HCT116 (cell line): Measurements from ENCODE around the gene AP1G1. TPM values are rescaled to one million over a fixed set of nuclear protein-coding genes. Genes with fewer than 3 reads are reported as not detected.

ENCODE experiments used
- ATAC-seq: fragments of 200-7000 bp; cut with Tn5 transposase; 2 replicates; pipeline ENCODE4 v1.9.1; 2020; ENCODE audit warnings: mild to moderate bottlenecking, moderate library complexity
- BruUV-seq: library from RNA; stranded (reverse); fragments of 400-500 nt; replicated peaks from 2 replicates; lab custom pipeline; 2021; lab: Mats Ljungman, UMichigan
- CTCF ChIA-PET: fragments of 300-600 bp; sonication (Branson Sonifier 250); formaldehyde crosslinking; loops from one replicate; lab custom pipeline; 2021; ENCODE audit warnings: antibody characterized with exemption; lab: Charles Lee
- POLR2A ChIA-PET: fragments of 300-600, 350-600 bp; sonication (Branson Sonifier 250); formaldehyde crosslinking; loops from one replicate; lab custom pipeline; 2021; ENCODE audit warnings: antibody characterized with exemption; lab: Charles Lee
- RAD21 ChIA-PET, 2 experiments: fragments of 300-600 bp; sonication (Branson Sonifier 250); formaldehyde crosslinking; loops; one replicate each; lab custom pipeline; 2023; ENCODE audit warnings: low total read pairs in 2 of 2; ENCODE audit not compliant: uncharacterized antibody in 2 of 2, unreplicated experiment in 2 of 2, low non-redundant PET in 1 of 2; lab: Charles Lee
- DNase-seq: peaks from one replicate; pipeline ENCODE4 v3.0.0-alpha.2; 2010; ENCODE audit warnings: low read depth, low spot score
- H2AFZ ChIP-seq: fragments of 200-600 bp; shearing (Covaris generic), sonication (generic); 2 replicates; pipeline ENCODE4 v1.6.1; 2017; ENCODE audit warnings: low read depth, mixed run types, mixed read lengths, antibody characterized with exemption, low read length; ENCODE audit not compliant: poor library complexity, severe bottlenecking
- H3K27ac ChIP-seq: 2 replicates; pipeline ENCODE4 v1.5.1; 2012; ENCODE audit warnings: low read depth, low read length
- H3K27me3 ChIP-seq: fragments of 200-600 bp; sonication (generic); 2 replicates; pipeline ENCODE4 v1.6.1; 2016; ENCODE audit warnings: mixed run types, low read length, mixed read lengths; ENCODE audit not compliant: insufficient read depth
- H3K36me3 ChIP-seq, 2 experiments: fragments of 200-500 bp in 1 of 2; fragments of 200-600 bp in 1 of 2; sonication (Bioruptor generic) in 1 of 2; sonication (generic) in 1 of 2; 2 replicates each; pipeline versions ENCODE4 v1.5.1 to v1.6.1; 2014 to 2016; ENCODE audit warnings: low read length in 2 of 2, inconsistent platforms in 1 of 2, mixed read lengths in 1 of 2, mixed run types in 1 of 2; ENCODE audit not compliant: insufficient read depth in 2 of 2, control insufficient read depth in 1 of 2
- H3K4me1 ChIP-seq, 2 experiments: fragments of 200-600 bp in 1 of 2; sonication (generic) in 1 of 2; 2 replicates each; pipeline versions ENCODE4 v1.5.1 to v1.6.1; 2012 to 2017; ENCODE audit warnings: low read length in 2 of 2, inconsistent platforms in 1 of 2, mild to moderate bottlenecking in 1 of 2, mixed read lengths in 1 of 2, mixed run types in 1 of 2, moderate library complexity in 1 of 2; ENCODE audit not compliant: insufficient read depth in 2 of 2, control insufficient read depth in 1 of 2
- H3K4me2 ChIP-seq: fragments of 200-600 bp; sonication (generic); 2 replicates; pipeline ENCODE4 v1.6.1; 2017; ENCODE audit warnings: mixed run types, low read length, mixed read lengths
- H3K4me3 ChIP-seq, 2 experiments: fragments of 200-600 bp in 1 of 2; sonication (generic) in 1 of 2; replicated peaks in 1 of 2; 2 replicates each; pipeline ENCODE4 v1.5.1; 2011 to 2016; ENCODE audit warnings: low read length in 2 of 2, control low read depth in 1 of 2, low read depth in 1 of 2, mild to moderate bottlenecking in 1 of 2, mixed read lengths in 1 of 2, mixed run types in 1 of 2
- H3K79me2 ChIP-seq: fragments of 200-600 bp; sonication (generic); 2 replicates; pipeline ENCODE4 v1.6.1; 2017; ENCODE audit warnings: mild to moderate bottlenecking, mixed run types, low read length, moderate library complexity, mixed read lengths; ENCODE audit not compliant: insufficient read depth
- H3K9ac ChIP-seq: fragments of 200-600 bp; sonication (generic); 2 replicates; pipeline ENCODE4 v1.6.1; 2016; ENCODE audit warnings: low read length, mixed read lengths
- H3K9me2 ChIP-seq: fragments of 200-600 bp; sonication (generic), shearing (Covaris generic); 2 replicates; pipeline ENCODE4 v1.6.1; 2017; ENCODE audit warnings: mixed run types, mild to moderate bottlenecking, moderate library complexity; ENCODE audit not compliant: insufficient read depth
- H3K9me3 ChIP-seq, 2 experiments: fragments of 200-500 bp in 1 of 2; fragments of 200-600 bp in 1 of 2; sonication (Bioruptor generic) in 1 of 2; sonication (generic) in 1 of 2; 2 replicates each; pipeline ENCODE4 v1.6.1; 2014 to 2017; ENCODE audit warnings: low read length in 2 of 2, mixed read lengths in 2 of 2, inconsistent platforms in 1 of 2, low read depth in 1 of 2, mild to moderate bottlenecking in 1 of 2, mixed run types in 1 of 2, moderate library complexity in 1 of 2; ENCODE audit not compliant: control insufficient read depth in 1 of 2, insufficient read depth in 1 of 2
- H4K20me1 ChIP-seq: fragments of 200-600 bp; sonication (generic), shearing (Covaris generic); 2 replicates; pipeline ENCODE4 v1.6.1; 2017; ENCODE audit warnings: mixed run types, mild to moderate bottlenecking, moderate library complexity; ENCODE audit not compliant: insufficient read depth
- CBX3 ChIP-seq: IDR thresholded peaks from 2 replicates; pipeline ENCODE4 v1.6.1; 2012; ENCODE audit warnings: low read depth
- ELF1 ChIP-seq: IDR thresholded peaks from 2 replicates; pipeline ENCODE4 v1.6.1; 2012; ENCODE audit warnings: low read depth, borderline replicate concordance
- EZH2phosphoT487 ChIP-seq: fragments of 200-600 bp; IDR thresholded peaks from 2 replicates; pipeline ENCODE4 v1.6.1; 2018; ENCODE audit warnings: antibody characterized with exemption, borderline replicate concordance
- FOSL1 ChIP-seq: IDR thresholded peaks from 2 replicates; pipeline ENCODE4 v1.6.1; 2012; ENCODE audit warnings: low read depth
- JUND ChIP-seq: IDR thresholded peaks from 2 replicates; pipeline ENCODE4 v1.6.1; 2012
- POLR2A ChIP-seq: IDR thresholded peaks from 2 replicates; pipeline ENCODE4 v1.7.0; 2011; ENCODE audit warnings: borderline replicate concordance; ENCODE audit not compliant: insufficient read depth, insufficient read length; ENCODE audit errors: extremely low read depth
- POLR2AphosphoS5 ChIP-seq: IDR thresholded peaks from 2 replicates; pipeline ENCODE4 v1.6.1; 2011; ENCODE audit warnings: mild to moderate bottlenecking, low read depth, low read length, moderate library complexity
- RAD21 ChIP-seq: IDR thresholded peaks from 2 replicates; pipeline ENCODE4 v1.6.1; 2012; ENCODE audit warnings: low read depth, mild to moderate bottlenecking
- SIN3A ChIP-seq: IDR thresholded peaks from 2 replicates; pipeline ENCODE4 v1.6.1; 2012; ENCODE audit warnings: low read depth
- SP1 ChIP-seq: IDR thresholded peaks from 2 replicates; pipeline ENCODE4 v1.6.1; 2012; ENCODE audit warnings: low read depth
- SRF ChIP-seq: IDR thresholded peaks from 2 replicates; pipeline ENCODE4 v1.6.1; 2012; ENCODE audit warnings: low read depth
- TCF7L2 ChIP-seq: IDR thresholded peaks from 2 replicates; pipeline ENCODE4 v1.7.0; 2011; ENCODE audit warnings: borderline replicate concordance, inconsistent platforms; ENCODE audit not compliant: insufficient read depth, insufficient read length; ENCODE audit errors: extremely low read depth
- YY1 ChIP-seq: IDR thresholded peaks from 2 replicates; pipeline ENCODE4 v1.6.1; 2011; ENCODE audit warnings: low read length, low read depth, moderate library complexity, mild to moderate bottlenecking; ENCODE audit not compliant: insufficient replicate concordance; ENCODE audit errors: extremely low read depth
- ZFX ChIP-seq: fragments of 450-650 bp; IDR thresholded peaks from 2 replicates; pipeline ENCODE4 v1.6.1; 2017
- ZNF274 ChIP-seq: fragments of 200-500 bp; sonication (Bioruptor generic); IDR thresholded peaks from 2 replicates; pipeline ENCODE4 v1.6.1; 2014; ENCODE audit warnings: mild to moderate bottlenecking, low read depth, low read length, inconsistent platforms
- intact Hi-C: fragments of 100-400 bp; cut with micrococcal nuclease; formaldehyde crosslinking; loops from 2 replicates; pipeline ENCODE4 v1.10.0; 2022
- total RNA-seq: library from RNA; stranded (reverse); gene quantifications from one replicate; pipeline ENCODE4 v1.2.1, GENCODE V29; 2021; ENCODE audit not compliant: unreplicated experiment
- TF ChIP-seq, protein P1 (sequence below), 3 experiments: fragments of 200-600 bp in 1 of 3; sonication (generic) in 1 of 3; IDR thresholded peaks in 2 of 3; conservative IDR thresholded peaks in 1 of 3; 2 replicates each; pipeline ENCODE4 v1.5.1; 2012 to 2017; ENCODE audit warnings: low read depth in 2 of 3, low read length in 2 of 3, antibody characterized with exemption in 1 of 3, borderline replicate concordance in 1 of 3, control low read depth in 1 of 3, mild to moderate bottlenecking in 1 of 3, mixed read lengths in 1 of 3, mixed run types in 1 of 3, moderate library complexity in 1 of 3; ENCODE audit not compliant: insufficient read depth in 1 of 3
- TF ChIP-seq, protein P2 (sequence below): IDR thresholded peaks from 2 replicates; pipeline ENCODE4 v1.6.1; 2012
- TF ChIP-seq, protein P3 (sequence below): IDR thresholded peaks from 2 replicates; pipeline ENCODE4 v1.6.1; 2012

The AP1G1 gene
- total RNA-seq, 1 experiment from 2014 or later = 70.2 TPM

DNA sequence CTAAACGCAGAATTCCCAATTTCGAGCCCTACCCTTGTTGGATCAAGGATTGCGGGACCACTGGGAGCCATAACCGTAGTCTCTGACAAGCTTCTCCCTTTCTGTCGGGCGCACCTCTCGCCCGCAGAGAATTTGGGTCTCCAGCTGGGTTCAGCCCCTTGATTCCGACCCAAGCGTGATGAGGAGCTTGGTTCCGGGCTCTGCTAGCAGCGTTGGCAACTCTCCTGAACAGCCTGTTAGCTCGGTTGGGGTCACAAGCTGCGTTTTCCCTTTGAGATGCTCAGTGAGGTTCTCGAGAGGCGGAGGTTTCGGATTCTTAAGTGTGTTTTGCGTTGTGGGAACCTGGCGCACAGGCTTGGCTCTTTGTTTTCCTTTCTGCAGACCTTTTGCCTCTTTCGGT lies 37.8 kb upstream of the AP1G1 start:
- POLR2A ChIA-PET = no interaction called here
- DNase-seq = no peak
- Histone ChIP-seq H3K4me3 (peak overlapping the region; percentile 88 to 94), H3K9ac (peak overlapping the region; percentile 87), H3K79me2 (peaks cover 29% of the 10 kb centered on the region), H3K9me2 (no peaks in the 10 kb centered on the region), H2AFZ (no peak overlapping the region), H3K27me3 (no peaks in the 10 kb centered on the region), H3K4me2 (peak overlapping the region; percentile 74), H3K27ac (peak overlapping the region; percentile 50), H3K36me3 (peaks cover 9 to 11% of the 10 kb centered on the region in 2 experiments; a peak in 3 of 4 replicates), H4K20me1 (no peaks in the 10 kb centered on the region), H3K9me3 (no peaks in the 10 kb centered on the region), H3K4me1 (peaks cover 6 to 23% of the 10 kb centered on the region in 2 experiments)
- peak; percentile 6 for ATAC-seq
- CTCF ChIA-PET = no interaction called here
- RAD21 ChIA-PET = no interaction called here
- intact Hi-C loops = no loop called here
- no peak; the same call in 1 of the 2 replicates for TF ChIP-seq ZFX
- BruUV-seq = no TSS peak

DNA sequence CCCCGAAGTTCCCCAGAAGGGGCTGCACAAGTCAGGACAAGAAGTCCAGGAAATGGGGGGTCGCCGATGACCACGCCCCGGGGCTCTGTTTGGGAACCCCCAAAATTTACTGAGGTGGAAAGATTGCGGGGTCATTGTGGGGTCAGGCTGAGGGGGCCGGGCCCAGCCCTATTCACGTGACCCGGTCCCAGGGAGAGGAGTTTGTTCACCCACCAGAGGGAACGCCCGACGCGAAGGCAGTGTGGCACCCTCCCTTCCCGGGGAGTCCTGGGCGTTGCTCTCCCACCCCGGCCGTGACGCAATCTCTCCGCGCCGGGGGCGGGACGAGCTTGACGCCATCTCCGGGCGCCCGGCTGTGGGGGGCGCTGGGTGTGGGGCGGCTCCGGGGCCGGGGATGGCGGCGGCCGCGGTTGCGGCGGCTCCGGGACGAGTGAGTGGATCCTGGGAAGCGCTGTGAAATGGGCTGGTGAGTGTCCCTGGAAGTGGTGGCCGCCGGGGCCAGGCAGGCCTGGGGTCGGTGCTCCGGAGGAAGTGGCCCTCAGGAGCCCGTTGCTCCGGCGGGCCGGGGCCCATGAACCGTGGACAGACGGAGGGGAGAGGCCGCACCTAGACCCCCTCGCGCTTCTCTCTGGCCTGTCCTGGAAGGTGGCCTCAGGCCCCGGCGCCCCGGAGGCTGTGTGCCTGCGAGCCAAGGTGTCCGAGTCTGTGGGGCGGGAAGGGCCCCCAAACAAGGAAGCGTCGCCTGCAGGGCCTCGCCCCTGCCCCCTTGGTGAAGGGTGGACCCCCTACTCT lies 37.2 kb upstream of the AP1G1 start, which contains the start of gene ATXN1L:
ATXN1L (plus strand) TSS at position 338 of the 792 bp plus-strand sequence. CDS start 3,765 bp downstream, outside the sequence.
- ATAC-seq (peak; percentile 96), DNase-seq (peak; percentile 81)
- POLR2A ChIA-PET = no interaction called here
- BruUV-seq = TSS peak; percentile 68
- RAD21 ChIA-PET = no interaction called here
- H3K27ac ChIP-seq = peak within 1 kb of the TSS; percentile 50
- peak within 1 kb of the TSS; percentile 88 to 94 for H3K4me3 ChIP-seq
- H3K36me3 ChIP-seq = peaks cover 8 to 9% of the 10 kb centered on the region in 2 experiments; a peak in 3 of 4 replicates
- H3K4me1 ChIP-seq = peaks cover 6 to 23% of the 10 kb centered on the region in 2 experiments
- H4K20me1 ChIP-seq = no peaks in the 10 kb centered on the region
- peak within 1 kb of the TSS; percentile 87 for H3K9ac ChIP-seq
- peaks cover 29% of the 10 kb centered on the region for H3K79me2 ChIP-seq
- H3K9me3 ChIP-seq = no peaks in the 10 kb centered on the region
- no peaks in the 10 kb centered on the region for H3K9me2 ChIP-seq
- H2AFZ ChIP-seq = no peak within 1 kb of the TSS
- intact Hi-C loops = loop anchor here (2.0 kb wide), 1 partner anchor 37 kb away; the partner anchor contains the start of gene AP1G1
- no peaks in the 10 kb centered on the region for H3K27me3 ChIP-seq
- peak within 1 kb of the TSS; percentile 74 for H3K4me2 ChIP-seq
- CTCF ChIA-PET = interaction anchor here (0.8 kb wide), 1 partner anchor 37 kb away, joined by 3 read pairs; no protein-coding TSS in a partner anchor
- TF ChIP-seq JUND (no peak), EZH2phosphoT487 (no peak), ZFX (peak; percentile 84), RAD21 (no peak), POLR2AphosphoS5 (peak; percentile 95), POLR2A (peak; percentile 43), SIN3A (peak; percentile 83), ELF1 (no peak; the same call in 1 of the 2 replicates), TCF7L2 (no peak), ZNF274 (no peak), SP1 (peak; percentile 96), CBX3 (peak; percentile 69), FOSL1 (no peak), SRF (peak; percentile 96), YY1 (peak; percentile 83)
- TF ChIP-seq, protein P1, sequence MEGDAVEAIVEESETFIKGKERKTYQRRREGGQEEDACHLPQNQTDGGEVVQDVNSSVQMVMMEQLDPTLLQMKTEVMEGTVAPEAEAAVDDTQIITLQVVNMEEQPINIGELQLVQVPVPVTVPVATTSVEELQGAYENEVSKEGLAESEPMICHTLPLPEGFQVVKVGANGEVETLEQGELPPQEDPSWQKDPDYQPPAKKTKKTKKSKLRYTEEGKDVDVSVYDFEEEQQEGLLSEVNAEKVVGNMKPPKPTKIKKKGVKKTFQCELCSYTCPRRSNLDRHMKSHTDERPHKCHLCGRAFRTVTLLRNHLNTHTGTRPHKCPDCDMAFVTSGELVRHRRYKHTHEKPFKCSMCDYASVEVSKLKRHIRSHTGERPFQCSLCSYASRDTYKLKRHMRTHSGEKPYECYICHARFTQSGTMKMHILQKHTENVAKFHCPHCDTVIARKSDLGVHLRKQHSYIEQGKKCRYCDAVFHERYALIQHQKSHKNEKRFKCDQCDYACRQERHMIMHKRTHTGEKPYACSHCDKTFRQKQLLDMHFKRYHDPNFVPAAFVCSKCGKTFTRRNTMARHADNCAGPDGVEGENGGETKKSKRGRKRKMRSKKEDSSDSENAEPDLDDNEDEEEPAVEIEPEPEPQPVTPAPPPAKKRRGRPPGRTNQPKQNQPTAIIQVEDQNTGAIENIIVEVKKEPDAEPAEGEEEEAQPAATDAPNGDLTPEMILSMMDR (IDR thresholded peaks at IDR 0.05 in 2 of 3, conservative IDR thresholded peaks at IDR 0.05 in 1 of 3; ENCODE audit: borderline replicate concordance in 1 of 3, insufficient read depth in 1 of 3, low read depth in 2 of 3, low read length in 2 of 3) = no peak
- TF ChIP-seq, protein P2, sequence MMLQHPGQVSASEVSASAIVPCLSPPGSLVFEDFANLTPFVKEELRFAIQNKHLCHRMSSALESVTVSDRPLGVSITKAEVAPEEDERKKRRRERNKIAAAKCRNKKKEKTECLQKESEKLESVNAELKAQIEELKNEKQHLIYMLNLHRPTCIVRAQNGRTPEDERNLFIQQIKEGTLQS = no peak
- TF ChIP-seq, protein P3, sequence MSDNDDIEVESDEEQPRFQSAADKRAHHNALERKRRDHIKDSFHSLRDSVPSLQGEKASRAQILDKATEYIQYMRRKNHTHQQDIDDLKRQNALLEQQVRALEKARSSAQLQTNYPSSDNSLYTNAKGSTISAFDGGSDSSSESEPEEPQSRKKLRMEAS = peak; percentile 57; the same call in 1 of the 2 replicates
